ENCODE data around the gene STX18.

GRCh38 chr4:4440333-4441061 lies 101.4 kb downstream of the STX18 start:
- no peak for TF ChIP-seq CTCF (IDR thresholded peaks at IDR 0.05)
- TF ChIP-seq POLR2AphosphoS5 (IDR thresholded peaks at IDR 0.05) = no peak
